ENCODE results near the gene MOB3A. TPM values are rescaled to one million over a fixed set of nuclear protein-coding genes. Genes with fewer than 3 reads are reported as not detected.

The MOB3A gene
- total and polyA plus RNA-seq, 2 of the 13 experiments (the other 11 are each of a cell fraction or from before 2014, with no cell fraction given), result 3.5 to 17.8 TPM

DNA sequence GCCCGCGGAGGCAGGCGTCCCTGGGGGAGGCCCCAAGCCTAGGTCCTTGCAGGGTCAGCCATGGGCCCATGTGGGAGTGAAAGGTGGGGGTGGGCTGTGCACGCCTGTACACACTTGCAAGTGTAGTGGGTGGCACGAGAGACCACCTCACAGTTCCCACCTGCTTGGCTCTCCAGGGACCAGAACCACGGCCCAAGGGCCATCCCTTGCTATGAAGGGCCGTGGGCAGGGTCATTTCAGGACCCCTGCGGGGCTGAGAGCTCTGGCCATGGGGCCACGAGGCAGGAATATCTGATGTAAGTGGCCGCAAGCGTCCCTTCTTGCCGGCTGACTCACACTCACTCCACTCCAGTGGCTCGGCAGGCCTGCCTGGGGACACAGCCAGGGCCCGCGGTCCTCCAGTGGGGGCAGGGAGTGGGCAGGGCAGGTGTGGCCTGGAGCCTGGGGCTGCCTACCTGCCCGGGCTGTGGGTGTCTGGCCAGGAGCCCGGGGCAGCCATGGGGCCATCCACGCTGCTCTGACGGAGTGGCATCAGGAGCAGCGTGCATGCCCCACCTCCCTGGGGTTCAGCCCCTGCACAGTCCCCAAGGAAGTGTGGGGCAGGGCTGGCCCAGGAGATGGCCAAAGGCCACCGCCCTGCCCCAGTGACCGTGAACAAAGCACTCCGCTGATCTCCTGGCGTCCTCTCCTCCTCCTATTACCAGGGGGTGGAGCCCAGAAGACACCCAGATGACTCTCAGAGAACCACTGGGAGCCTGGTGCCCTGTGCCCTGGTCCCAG lies 36.5 kb downstream of the MOB3A start (continued):
- TF ChIP-seq POGK (CRISPR knock-in tag; conservative IDR thresholded peaks at IDR 0.05) (peak; percentile 90; the same call in 1 of the 2 replicates), CREM (IDR thresholded peaks at IDR 0.05) (peak; percentile 54; the same call in 1 of the 2 replicates), CREM (CRISPR knock-in tag; IDR thresholded peaks at IDR 0.05) (no peak), MATR3 (CRISPR knock-in tag; IDR thresholded peaks at IDR 0.05) (no peak), ZNF414 (CRISPR knock-in tag; IDR thresholded peaks at IDR 0.05) (peak; percentile 81; the same call in 1 of the 2 replicates), ZNF317 (CRISPR knock-in tag; IDR thresholded peaks at IDR 0.05) (peak; percentile 90), HINFP (CRISPR knock-in tag; IDR thresholded peaks at IDR 0.05; ENCODE audit: low read depth) (peak; percentile 68; the same call in 1 of the 2 replicates), AHR (CRISPR knock-in tag; IDR thresholded peaks at IDR 0.05) (0 out of 2 replicates have a peak, but pooled peaks have one; percentile 31), MEIS2 (CRISPR knock-in tag; IDR thresholded peaks at IDR 0.05) (peak; percentile 41; the same call in 1 of the 2 replicates), GMEB2 (CRISPR knock-in tag; IDR thresholded peaks at IDR 0.05; ENCODE audit: low read depth) (no peak), ZNF441 (CRISPR knock-in tag; IDR thresholded peaks at IDR 0.05; ENCODE audit: borderline replicate concordance) (no peak; the same call in 1 of the 2 replicates), TEAD3 (CRISPR knock-in tag; optimal IDR thresholded peaks at IDR 0.05; ENCODE audit: borderline replicate concordance) (peak; percentile 48), XBP1 (CRISPR knock-in tag; IDR thresholded peaks at IDR 0.05) (no peak), FOXP1 (IDR thresholded peaks at IDR 0.05) (no peak), FOXP1 (CRISPR knock-in tag; IDR thresholded peaks at IDR 0.05) (no peak), DR1 (CRISPR knock-in tag; IDR thresholded peaks at IDR 0.05) (peak; percentile 69; the same call in 1 of the 2 replicates)
- TF ChIP-seq, protein P1, sequence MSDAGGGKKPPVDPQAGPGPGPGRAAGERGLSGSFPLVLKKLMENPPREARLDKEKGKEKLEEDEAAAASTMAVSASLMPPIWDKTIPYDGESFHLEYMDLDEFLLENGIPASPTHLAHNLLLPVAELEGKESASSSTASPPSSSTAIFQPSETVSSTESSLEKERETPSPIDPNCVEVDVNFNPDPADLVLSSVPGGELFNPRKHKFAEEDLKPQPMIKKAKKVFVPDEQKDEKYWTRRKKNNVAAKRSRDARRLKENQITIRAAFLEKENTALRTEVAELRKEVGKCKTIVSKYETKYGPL (CRISPR knock-in tag; IDR thresholded peaks at IDR 0.05), result no peak
- TF ChIP-seq, protein P2, sequence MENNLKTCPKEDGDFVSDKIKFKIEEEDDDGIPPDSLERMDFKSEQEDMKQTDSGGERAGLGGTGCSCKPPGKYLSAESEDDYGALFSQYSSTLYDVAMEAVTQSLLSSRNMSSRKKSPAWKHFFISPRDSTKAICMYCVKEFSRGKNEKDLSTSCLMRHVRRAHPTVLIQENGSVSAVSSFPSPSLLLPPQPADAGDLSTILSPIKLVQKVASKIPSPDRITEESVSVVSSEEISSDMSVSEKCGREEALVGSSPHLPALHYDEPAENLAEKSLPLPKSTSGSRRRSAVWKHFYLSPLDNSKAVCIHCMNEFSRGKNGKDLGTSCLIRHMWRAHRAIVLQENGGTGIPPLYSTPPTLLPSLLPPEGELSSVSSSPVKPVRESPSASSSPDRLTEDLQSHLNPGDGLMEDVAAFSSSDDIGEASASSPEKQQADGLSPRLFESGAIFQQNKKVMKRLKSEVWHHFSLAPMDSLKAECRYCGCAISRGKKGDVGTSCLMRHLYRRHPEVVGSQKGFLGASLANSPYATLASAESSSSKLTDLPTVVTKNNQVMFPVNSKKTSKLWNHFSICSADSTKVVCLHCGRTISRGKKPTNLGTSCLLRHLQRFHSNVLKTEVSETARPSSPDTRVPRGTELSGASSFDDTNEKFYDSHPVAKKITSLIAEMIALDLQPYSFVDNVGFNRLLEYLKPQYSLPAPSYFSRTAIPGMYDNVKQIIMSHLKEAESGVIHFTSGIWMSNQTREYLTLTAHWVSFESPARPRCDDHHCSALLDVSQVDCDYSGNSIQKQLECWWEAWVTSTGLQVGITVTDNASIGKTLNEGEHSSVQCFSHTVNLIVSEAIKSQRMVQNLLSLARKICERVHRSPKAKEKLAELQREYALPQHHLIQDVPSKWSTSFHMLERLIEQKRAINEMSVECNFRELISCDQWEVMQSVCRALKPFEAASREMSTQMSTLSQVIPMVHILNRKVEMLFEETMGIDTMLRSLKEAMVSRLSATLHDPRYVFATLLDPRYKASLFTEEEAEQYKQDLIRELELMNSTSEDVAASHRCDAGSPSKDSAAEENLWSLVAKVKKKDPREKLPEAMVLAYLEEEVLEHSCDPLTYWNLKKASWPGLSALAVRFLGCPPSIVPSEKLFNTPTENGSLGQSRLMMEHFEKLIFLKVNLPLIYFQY (CRISPR knock-in tag; IDR thresholded peaks at IDR 0.05; ENCODE audit: borderline replicate concordance), result peak; percentile 48; the same call in 1 of the 2 replicates

All from HepG2 (cell line).